ENCODE measurements around the gene NT5DC3. TPM values are rescaled to one million over a fixed set of nuclear protein-coding genes. Genes with fewer than 3 reads are reported as not detected.

Gene NT5DC3
- total and polyA plus RNA-seq, 2 experiments from 2014 or later, result 2.8 to 6.3 TPM

- H3K79me2 ChIP-seq, result peaks cover 29% of the 10 kb centered on the region
- DNase-seq (ENCODE audit: low spot score), result no peak
- H3K9me2 ChIP-seq (replicated peaks; ENCODE audit: insufficient read depth), result no peaks in the 10 kb centered on the region
- no peak overlapping the region for H3K27ac ChIP-seq
- 92% methylated on average over 3 of the region's 3 CpGs for WGBS (ENCODE audit: low lambda C conversion rate, missing lambda C conversion rate)
- H3K4me3 ChIP-seq, result no peak overlapping the region
- H3K4me1 ChIP-seq (ENCODE audit: insufficient read depth), result no peaks in the 10 kb centered on the region
- no peaks in the 10 kb centered on the region for H4K20me1 ChIP-seq (ENCODE audit: insufficient read depth, poor library complexity, severe bottlenecking)
- H3K27me3 ChIP-seq, result no peaks in the 10 kb centered on the region
- H2AFZ ChIP-seq, result no peak overlapping the region
- no peaks in the 10 kb centered on the region for H3K9me3 ChIP-seq (ENCODE audit: low read depth)
- no peak overlapping the region for H3K4me2 ChIP-seq
- TF ChIP-seq EZH2 (IDR thresholded peaks at IDR 0.05; ENCODE audit: borderline replicate concordance) (no peak), EZH2phosphoT487 (IDR thresholded peaks at IDR 0.05; ENCODE audit: low read depth, severe bottlenecking, unreplicated experiment) (no peak), CTCF (IDR thresholded peaks at IDR 0.05; ENCODE audit: poor library complexity) (no peak)
- H3K36me3 ChIP-seq (replicated peaks; ENCODE audit: insufficient read depth, low read depth), result no peaks in the 10 kb centered on the region
These were observed 16.7 kb downstream of the NT5DC3 start for GRCh38 chr12:103824290-103824689.

DNA sequence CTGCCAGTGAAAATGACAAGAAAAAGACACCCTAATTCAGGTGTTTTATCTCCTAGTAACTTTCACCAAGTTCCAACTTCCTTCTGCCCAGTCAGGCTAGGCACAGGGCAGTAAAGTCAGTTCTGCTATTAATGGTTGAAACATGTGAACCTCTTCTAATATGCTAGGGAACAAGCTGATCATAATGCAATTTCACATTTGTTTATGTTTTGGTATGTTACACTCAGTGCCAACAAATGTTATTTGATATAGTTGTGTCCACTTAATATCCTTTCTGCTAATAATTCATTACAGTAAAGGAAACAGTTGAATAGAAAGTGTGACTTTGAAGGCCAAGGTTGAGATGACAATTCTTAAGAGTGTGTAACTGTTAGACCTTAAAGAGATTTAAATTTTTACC, 17.2 kb downstream of the NT5DC3 start:
- Histone ChIP-seq H4K20me1 (ENCODE audit: insufficient read depth, poor library complexity, severe bottlenecking) (no peaks in the 10 kb centered on the region), H3K9me2 (replicated peaks; ENCODE audit: insufficient read depth) (no peaks in the 10 kb centered on the region), H3K4me2 (no peak overlapping the region), H3K36me3 (replicated peaks; ENCODE audit: insufficient read depth, low read depth) (no peaks in the 10 kb centered on the region), H3K4me1 (ENCODE audit: insufficient read depth) (no peaks in the 10 kb centered on the region), H2AFZ (no peak overlapping the region), H3K27ac (no peak overlapping the region), H3K4me3 (no peak overlapping the region), H3K79me2 (peaks cover 27% of the 10 kb centered on the region), H3K27me3 (no peaks in the 10 kb centered on the region), H3K9me3 (ENCODE audit: low read depth) (no peaks in the 10 kb centered on the region)
- no peak for TF ChIP-seq EZH2phosphoT487 (IDR thresholded peaks at IDR 0.05; ENCODE audit: low read depth, severe bottlenecking, unreplicated experiment)
- no peak for TF ChIP-seq CTCF (IDR thresholded peaks at IDR 0.05; ENCODE audit: poor library complexity)
- TF ChIP-seq EZH2 (IDR thresholded peaks at IDR 0.05; ENCODE audit: borderline replicate concordance), result no peak
- DNase-seq (ENCODE audit: low spot score), result no peak

DNA sequence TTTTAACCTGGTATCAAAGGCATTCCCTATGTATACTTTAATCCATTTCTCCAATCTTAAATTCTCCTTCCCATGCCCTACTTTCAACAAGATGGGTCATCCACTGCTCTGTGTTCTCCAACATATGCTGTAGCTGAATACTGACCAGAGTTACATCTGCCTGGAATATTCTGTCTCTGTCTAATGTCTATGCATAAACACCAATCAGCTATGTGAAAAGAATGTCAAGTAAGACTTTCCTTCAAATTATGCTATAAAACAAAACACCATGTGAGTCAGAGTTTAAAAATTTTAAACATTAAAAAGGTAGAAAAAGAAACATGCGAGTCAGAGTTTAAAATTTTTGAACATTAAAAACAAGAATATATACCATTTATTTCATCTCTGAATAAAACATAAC, 19.3 kb downstream of the NT5DC3 start:
- Histone ChIP-seq H2AFZ (no peak overlapping the region), H3K36me3 (replicated peaks; ENCODE audit: insufficient read depth, low read depth) (no peaks in the 10 kb centered on the region), H3K4me1 (ENCODE audit: insufficient read depth) (no peaks in the 10 kb centered on the region), H3K27me3 (no peaks in the 10 kb centered on the region), H3K9me3 (ENCODE audit: low read depth) (no peaks in the 10 kb centered on the region), H3K4me3 (no peak overlapping the region), H4K20me1 (ENCODE audit: insufficient read depth, poor library complexity, severe bottlenecking) (no peaks in the 10 kb centered on the region), H3K27ac (no peak overlapping the region), H3K4me2 (no peak overlapping the region), H3K9me2 (replicated peaks; ENCODE audit: insufficient read depth) (no peaks in the 10 kb centered on the region), H3K79me2 (peaks cover 19% of the 10 kb centered on the region)
- DNase-seq (ENCODE audit: low spot score), result no peak
- 84% methylated on average over 1 of the region's 1 CpG for WGBS (ENCODE audit: low lambda C conversion rate, missing lambda C conversion rate)
- TF ChIP-seq EZH2 (IDR thresholded peaks at IDR 0.05; ENCODE audit: borderline replicate concordance) (no peak), EZH2phosphoT487 (IDR thresholded peaks at IDR 0.05; ENCODE audit: low read depth, severe bottlenecking, unreplicated experiment) (no peak), CTCF (IDR thresholded peaks at IDR 0.05; ENCODE audit: poor library complexity) (no peak)

Measured in hepatocyte (in vitro differentiated cells).